H1 (cell line): ENCODE data around the gene STEAP4. TPM values are rescaled to one million over a fixed set of nuclear protein-coding genes. Genes with fewer than 3 reads are reported as not detected.

ENCODE experiments used
- CTCF ChIA-PET: fragments of 300-600 bp; sonication (Branson Sonifier 250); formaldehyde crosslinking; loops from one replicate; lab custom pipeline; 2021; ENCODE audit not compliant: partially characterized antibody; lab: Charles Lee
- POLR2A ChIA-PET: fragments of 300-600 bp; sonication (Branson Sonifier 250); formaldehyde crosslinking; loops from one replicate; lab custom pipeline; 2021; ENCODE audit warnings: inconsistent platforms; ENCODE audit not compliant: partially characterized antibody; lab: Charles Lee
- DNase-seq, 2 experiments: peaks; one replicate each; pipeline versions ENCODE4 v3.0.0 to v3.0.0-alpha.2; 2010 to 2022; ENCODE audit warnings: low spot score in 2 of 2, low read depth in 1 of 2, mixed read lengths in 1 of 2
- FAIRE-seq: peaks from 2 replicates; lab custom pipeline; 2011; peaks lifted over from hg19 to GRCh38; lab: Jason Lieb, UNC
- H2AFZ ChIP-seq: 2 replicates; pipeline ENCODE4 v1.8.1; 2012; ENCODE audit warnings: low read length, inconsistent platforms
- H2AK5ac ChIP-seq: 2 replicates; pipeline ENCODE4 v1.6.1; 2013; ENCODE audit warnings: low read depth, low read length
- H2BK120ac ChIP-seq: replicated peaks from 2 replicates; pipeline ENCODE3; 2013; ENCODE audit warnings: low read depth, low read length, inconsistent platforms
- H2BK12ac ChIP-seq: 2 replicates; pipeline ENCODE4 v1.6.1; 2013; ENCODE audit warnings: low read depth, low read length
- H2BK15ac ChIP-seq: 2 replicates; pipeline ENCODE4 v1.6.1; 2013; ENCODE audit warnings: low read length
- H2BK20ac ChIP-seq: 2 replicates; pipeline ENCODE4 v1.6.1; 2013; ENCODE audit warnings: low read length
- H2BK5ac ChIP-seq: 2 replicates; pipeline ENCODE4 v1.6.1; 2013; ENCODE audit warnings: low read depth, low read length
- H3K14ac ChIP-seq: 2 replicates; pipeline ENCODE4 v1.6.1; 2013; ENCODE audit warnings: inconsistent platforms; ENCODE audit not compliant: insufficient read length
- H3K18ac ChIP-seq: 2 replicates; pipeline ENCODE4 v1.6.1; 2013; ENCODE audit warnings: low read length; ENCODE audit errors: extremely low read depth
- H3K23ac ChIP-seq: 2 replicates; pipeline ENCODE4 v1.6.1; 2013; ENCODE audit warnings: inconsistent platforms; ENCODE audit not compliant: insufficient read length
- H3K23me2 ChIP-seq: 2 replicates; pipeline ENCODE4 v1.6.1; 2013; ENCODE audit warnings: low read depth, low read length
- H3K27ac ChIP-seq: 2 replicates; pipeline ENCODE4 v1.6.1; 2011; ENCODE audit warnings: low read depth, low read length, inconsistent platforms
- H3K27me3 ChIP-seq, 4 experiments: replicated peaks in 1 of 4; 1 replicate in 1 of 4; 2 replicates in 3 of 4; pipeline versions ENCODE4 v1.6.1 to v1.8.1; 2011 to 2013; ENCODE audit warnings: low read length in 3 of 4, mild to moderate bottlenecking in 3 of 4, inconsistent platforms in 2 of 4, mixed read lengths in 2 of 4, moderate library complexity in 1 of 4; ENCODE audit not compliant: control insufficient read depth in 3 of 4, insufficient read depth in 3 of 4; ENCODE audit errors: extremely low read depth in 1 of 4
- H3K36me3 ChIP-seq, 4 experiments: 2 replicates each; pipeline versions ENCODE4 v1.6.1 to v1.8.1; 2011 to 2013; ENCODE audit warnings: mild to moderate bottlenecking in 4 of 4, low read length in 3 of 4, moderate library complexity in 2 of 4, control low read depth in 1 of 4, inconsistent platforms in 1 of 4; ENCODE audit not compliant: insufficient read depth in 4 of 4, control insufficient read depth in 2 of 4
- H3K4ac ChIP-seq: replicated peaks from 2 replicates; pipeline ENCODE3; 2013; ENCODE audit warnings: low read length, low read depth, mixed read lengths, inconsistent platforms; ENCODE audit not compliant: insufficient read length
- H3K4me1 ChIP-seq, 4 experiments: replicated peaks in 1 of 4; 1 replicate in 1 of 4; 2 replicates in 3 of 4; pipeline versions ENCODE4 v1.6.1 to v1.8.1; 2011 to 2013; ENCODE audit warnings: low read length in 3 of 4, inconsistent platforms in 2 of 4, mixed read lengths in 1 of 4; ENCODE audit not compliant: insufficient read depth in 4 of 4, control insufficient read depth in 3 of 4
- H3K4me2 ChIP-seq, 2 experiments: 2 replicates each; pipeline versions ENCODE4 v1.6.1 to v1.8.1; 2011 to 2013; ENCODE audit warnings: low read depth in 2 of 2, low read length in 2 of 2, control low read depth in 1 of 2, inconsistent platforms in 1 of 2, mild to moderate bottlenecking in 1 of 2; ENCODE audit not compliant: insufficient read depth in 1 of 2
- H3K4me3 ChIP-seq, 4 experiments: fragments of 200-600, 300-600 bp in 1 of 4; sonication (generic), shearing (Covaris generic), sonication (Bioruptor Twin) in 1 of 4; 2 replicates each; pipeline versions ENCODE4 v1.5.1 to v1.8.1; 2011 to 2016; ENCODE audit warnings: low read length in 4 of 4, low read depth in 3 of 4, control low read depth in 2 of 4, inconsistent platforms in 2 of 4, mild to moderate bottlenecking in 2 of 4, mixed read lengths in 1 of 4, moderate library complexity in 1 of 4; ENCODE audit not compliant: insufficient read depth in 2 of 4; ENCODE audit errors: extremely low read depth in 1 of 4
- H3K56ac ChIP-seq: replicated peaks from 2 replicates; pipeline ENCODE3; 2013; ENCODE audit warnings: low read depth, mild to moderate bottlenecking, mixed read lengths, low read length, inconsistent platforms; ENCODE audit not compliant: insufficient read length
- H3K79me1 ChIP-seq: 2 replicates; pipeline ENCODE4 v1.6.1; 2013; ENCODE audit warnings: low read depth, low read length, control low read depth
- H3K79me2 ChIP-seq, 2 experiments: 2 replicates each; pipeline versions ENCODE4 v1.6.1 to v1.8.1; 2012 to 2013; ENCODE audit warnings: low read length in 2 of 2, mild to moderate bottlenecking in 2 of 2, inconsistent platforms in 1 of 2; ENCODE audit not compliant: insufficient read depth in 2 of 2, control insufficient read depth in 1 of 2
- H3K9ac ChIP-seq, 4 experiments: replicated peaks in 1 of 4; 1 replicate in 1 of 4; 2 replicates in 3 of 4; pipeline versions ENCODE4 v1.6.1 to v1.8.1; 2011 to 2013; ENCODE audit warnings: low read depth in 3 of 4, low read length in 3 of 4, control low read depth in 2 of 4, mild to moderate bottlenecking in 2 of 4, moderate library complexity in 2 of 4, inconsistent platforms in 1 of 4; ENCODE audit errors: extremely low read depth in 1 of 4
- H3K9me3 ChIP-seq, 2 experiments: 2 replicates each; pipeline versions ENCODE4 v1.6.1 to v1.8.1; 2012 to 2013; ENCODE audit warnings: mild to moderate bottlenecking in 2 of 2, moderate library complexity in 2 of 2, control low read depth in 1 of 2, inconsistent platforms in 1 of 2, low read depth in 1 of 2, low read length in 1 of 2, mixed read lengths in 1 of 2; ENCODE audit not compliant: insufficient read depth in 2 of 2
- H4K20me1 ChIP-seq, 2 experiments: replicated peaks in 1 of 2; 2 replicates each; pipeline versions ENCODE3 to v1.8.1; 2011 to 2013; ENCODE audit warnings: inconsistent platforms in 2 of 2, low read length in 2 of 2, mild to moderate bottlenecking in 1 of 2; ENCODE audit not compliant: insufficient read depth in 2 of 2, control insufficient read depth in 1 of 2
- H4K5ac ChIP-seq: 2 replicates; pipeline ENCODE4 v1.6.1; 2013; ENCODE audit warnings: low read length, low read depth, mixed read lengths, inconsistent platforms; ENCODE audit not compliant: insufficient read length
- H4K8ac ChIP-seq: 2 replicates; pipeline ENCODE4 v1.8.0; 2013; ENCODE audit warnings: mild to moderate bottlenecking, moderate library complexity, low read length, inconsistent platforms; ENCODE audit not compliant: insufficient read depth; ENCODE audit errors: extremely low read depth
- H4K91ac ChIP-seq: replicated peaks from 2 replicates; pipeline ENCODE3; 2013; ENCODE audit warnings: low read length, mixed read lengths, inconsistent platforms; ENCODE audit not compliant: insufficient read length
- ATF3 ChIP-seq: IDR thresholded peaks from 2 replicates; pipeline ENCODE4 v1.6.1; 2011; ENCODE audit warnings: low read depth, mild to moderate bottlenecking, low read length; ENCODE audit not compliant: insufficient read depth
- GABPA ChIP-seq: IDR thresholded peaks from 2 replicates; pipeline ENCODE4 v1.6.1; 2011; ENCODE audit warnings: mild to moderate bottlenecking, low read length, moderate library complexity, borderline replicate concordance; ENCODE audit not compliant: insufficient read depth
- KDM4A ChIP-seq: IDR thresholded peaks from one replicate; pipeline ENCODE4 v1.7.1; 2012; ENCODE audit warnings: low read depth, mild to moderate bottlenecking, moderate library complexity, low read length, inconsistent platforms; ENCODE audit not compliant: severe bottlenecking
- TAF1 ChIP-seq: IDR thresholded peaks from 2 replicates; pipeline ENCODE4 v1.6.1; 2011; ENCODE audit warnings: mild to moderate bottlenecking, low read depth, low read length
- WGBS, 2 experiments: shearing (Covaris generic) in 1 of 2; methylation state at CpG; one replicate each; pipeline versions ENCODE4 v1.1.6 to v1.1.7; 2013 to 2015; ENCODE audit warnings: low lambda C conversion rate in 2 of 2, mixed read lengths in 2 of 2, inconsistent platforms in 1 of 2, low coverage in 1 of 2, missing lambda C conversion rate in 1 of 2; ENCODE audit not compliant: insufficient replicate concordance in 2 of 2, insufficient coverage in 1 of 2, insufficient read length in 1 of 2; ENCODE audit errors: extremely low coverage in 1 of 2, missing lambda C conversion rate in 1 of 2; 5-methylcytosine and 5-hydroxymethylcytosine counted together
- polyA plus RNA-seq, 7 experiments: library from polyadenylated mRNA; depleted of rRNA in 3 of 7; stranded (reverse) in 5 of 7; unstranded in 2 of 7; fragments of >200 nt in 5 of 7; fragments of 200-250 nt in 2 of 7; gene quantifications; 1 replicate in 5 of 7; 2 replicates in 1 of 7; 4 replicates in 1 of 7; pipeline versions ENCODE4 v1.2.1 to v1.2.3, GENCODE V29; 2011 to 2013; ENCODE audit warnings: missing spikeins in 2 of 7, mixed read lengths in 2 of 7
- total RNA-seq: library from RNA; stranded (reverse); fragmentation: NEBNext Ultra II Directional; extraction: Animal tissue kit (Norgen Biotek cat#: 25700); gene quantifications from 2 replicates; pipeline ENCODE4 v1.2.1, GENCODE V29; 2021

STEAP4 gene
- total and polyA plus RNA-seq, 2 of the 8 experiments (the other 6 are each of a cell fraction or from before 2014, with no cell fraction given), result under 0.01 TPM; not detected in 1

- no peak overlapping the region for H3K14ac ChIP-seq
- no peak overlapping the region for H3K4me2 ChIP-seq
- TF ChIP-seq ATF3 (no peak), TAF1 (no peak), GABPA (no peak), KDM4A (no peak)
- TF ChIP-seq, all 59 proteins: peak for 0
- H3K9me3 ChIP-seq, result no peaks in the 10 kb centered on the region
- no peak overlapping the region for H3K4me3 ChIP-seq
- H3K36me3 ChIP-seq, result no peaks in the 10 kb centered on the region
- H3K79me2 ChIP-seq, result no peaks in the 10 kb centered on the region
- H3K23ac ChIP-seq, result no peak overlapping the region
- H3K79me1 ChIP-seq, result no peaks in the 10 kb centered on the region
- 0 out of 2 replicates have a peak overlapping the region, but pooled peaks have one; percentile 3 for H2AFZ ChIP-seq
- peaks cover 0 to 4% (median 0%) of the 10 kb centered on the region in 4 experiments; a peak in 1 of 7 replicates for H3K4me1 ChIP-seq
- no peak overlapping the region for H3K4ac ChIP-seq
- H2BK20ac ChIP-seq, result no peak overlapping the region
- no peak overlapping the region for H2AK5ac ChIP-seq
- no peak overlapping the region for H2BK12ac ChIP-seq
- H3K23me2 ChIP-seq, result no peaks in the 10 kb centered on the region; the same call in 1 of the 2 replicates
- no peak overlapping the region for H3K18ac ChIP-seq
- H3K27me3 ChIP-seq, result no peaks in the 10 kb centered on the region
- no peak overlapping the region for H2BK5ac ChIP-seq
- H4K8ac ChIP-seq, result no peak overlapping the region
- ChIA-PET POLR2A (no interaction called here), CTCF (interaction anchor here (0.7 to 1.6 kb wide), 3 partner anchors 20 to 68 kb away, joined by 3 to 5 read pairs (median 3); no protein-coding TSS in a partner anchor)
- no peak overlapping the region for H3K27ac ChIP-seq
- 85% methylated on average over 1 of the region's 1 CpG; no CpG with 5 or more reads in 1 of the 2 experiments for WGBS, 2 experiments
- H4K5ac ChIP-seq, result no peak overlapping the region
- H4K91ac ChIP-seq, result no peak overlapping the region
- H3K9ac ChIP-seq, result no peak overlapping the region
- H2BK15ac ChIP-seq, result no peak overlapping the region
- DNase-seq (no peak), FAIRE-seq (no peak)
- H4K20me1 ChIP-seq, result no peaks in the 10 kb centered on the region
- no peak overlapping the region for H2BK120ac ChIP-seq
- H3K56ac ChIP-seq, result no peak overlapping the region
Observed at GRCh38 chr7:88278881-88279280, 27.8 kb downstream of the STEAP4 start.
